Astrocyte (in vitro differentiated cells and primary cell): ENCODE results near the gene TAF11L9. TPM values are rescaled to one million over a fixed set of nuclear protein-coding genes. Genes with fewer than 3 reads are reported as not detected.
"Not testable (repeated sequence)": the region's sequence is repeated elsewhere in the genome, so short reads cannot be mapped to it uniquely, and the experiment has no call there.

Source experiments
- DNase-seq: peaks from one replicate; pipeline ENCODE4 v3.0.0-alpha.2; 2010; ENCODE audit warnings: low read depth
- FAIRE-seq: peaks from 2 replicates; lab custom pipeline; 2011; peaks lifted over from hg19 to GRCh38; lab: Jason Lieb, UNC
- H2AFZ ChIP-seq: 2 replicates; pipeline ENCODE4 v1.6.0; 2012; ENCODE audit warnings: low read depth, low read length, inconsistent platforms
- H3K27ac ChIP-seq: 2 replicates; pipeline ENCODE4 v1.5.1; 2011; ENCODE audit warnings: low read depth, low read length, inconsistent platforms
- H3K27me3 ChIP-seq: 2 replicates; pipeline ENCODE4 v1.6.0; 2011; ENCODE audit warnings: low read length, inconsistent platforms; ENCODE audit not compliant: insufficient read depth
- H3K36me3 ChIP-seq: 2 replicates; pipeline ENCODE4 v1.5.1; 2011; ENCODE audit warnings: low read length, inconsistent platforms; ENCODE audit not compliant: insufficient read depth
- H3K4me1 ChIP-seq: 2 replicates; pipeline ENCODE4 v1.5.1; 2011; ENCODE audit warnings: low read length, inconsistent platforms; ENCODE audit not compliant: insufficient read depth
- H3K4me2 ChIP-seq: 2 replicates; pipeline ENCODE4 v1.6.0; 2012; ENCODE audit warnings: low read length, inconsistent platforms
- H3K4me3 ChIP-seq: 2 replicates; pipeline ENCODE4 v1.5.1; 2011; ENCODE audit warnings: low read depth, mild to moderate bottlenecking, low read length, inconsistent platforms; ENCODE audit not compliant: insufficient read depth
- H3K79me2 ChIP-seq: 2 replicates; pipeline ENCODE4 v1.6.0; 2012; ENCODE audit warnings: mild to moderate bottlenecking, low read length, inconsistent platforms; ENCODE audit not compliant: insufficient read depth
- H3K9ac ChIP-seq: 2 replicates; pipeline ENCODE4 v1.6.0; 2012; ENCODE audit warnings: mild to moderate bottlenecking, low read length, inconsistent platforms
- H3K9me3 ChIP-seq: 2 replicates; pipeline ENCODE4 v1.5.1; 2012; ENCODE audit warnings: low read depth, mild to moderate bottlenecking, low read length, inconsistent platforms; ENCODE audit not compliant: insufficient read depth
- H4K20me1 ChIP-seq: 2 replicates; pipeline ENCODE4 v1.6.0; 2012; ENCODE audit warnings: low read length, inconsistent platforms; ENCODE audit not compliant: insufficient read depth
- H3K27ac Mint-ChIP-seq: one replicate; pipeline ENCODE4 v1.8.0; 2021; ENCODE audit warnings: mild to moderate bottlenecking, mixed read lengths; ENCODE audit not compliant: unreplicated experiment
- H3K27me3 Mint-ChIP-seq: one replicate; pipeline ENCODE4 v1.8.0; 2021; ENCODE audit warnings: low read depth, mixed read lengths; ENCODE audit not compliant: unreplicated experiment
- H3K36me3 Mint-ChIP-seq: one replicate; pipeline ENCODE4 v1.8.0; 2021; ENCODE audit warnings: low read depth, mixed read lengths; ENCODE audit not compliant: unreplicated experiment
- H3K4me1 Mint-ChIP-seq: one replicate; pipeline ENCODE4 v1.8.0; 2021; ENCODE audit warnings: low read depth, mixed read lengths; ENCODE audit not compliant: unreplicated experiment
- H3K4me3 Mint-ChIP-seq: one replicate; pipeline ENCODE4 v1.8.0; 2021; ENCODE audit warnings: mild to moderate bottlenecking, moderate library complexity, mixed read lengths; ENCODE audit not compliant: unreplicated experiment
- H3K9me3 Mint-ChIP-seq: one replicate; pipeline ENCODE4 v1.8.0; 2021; ENCODE audit warnings: mild to moderate bottlenecking, mixed read lengths; ENCODE audit not compliant: unreplicated experiment
- EZH2 ChIP-seq: IDR thresholded peaks from 2 replicates; pipeline ENCODE4 v1.6.1; 2012; ENCODE audit warnings: mild to moderate bottlenecking, low read length, inconsistent platforms; ENCODE audit not compliant: insufficient read depth
- total RNA-seq: library from RNA; stranded (reverse); gene quantifications from 2 replicates; pipeline ENCODE4 v1.2.1, GENCODE V29; 2021
- TF ChIP-seq, protein P1 (sequence below): IDR thresholded peaks from 2 replicates; pipeline ENCODE4 v1.5.1; 2011; ENCODE audit warnings: low read depth, mild to moderate bottlenecking, inconsistent platforms, low read length, moderate library complexity; ENCODE audit not compliant: insufficient read depth

Gene TAF11L9
- total RNA-seq, 1 donor from 2014 or later = not detected

DNA sequence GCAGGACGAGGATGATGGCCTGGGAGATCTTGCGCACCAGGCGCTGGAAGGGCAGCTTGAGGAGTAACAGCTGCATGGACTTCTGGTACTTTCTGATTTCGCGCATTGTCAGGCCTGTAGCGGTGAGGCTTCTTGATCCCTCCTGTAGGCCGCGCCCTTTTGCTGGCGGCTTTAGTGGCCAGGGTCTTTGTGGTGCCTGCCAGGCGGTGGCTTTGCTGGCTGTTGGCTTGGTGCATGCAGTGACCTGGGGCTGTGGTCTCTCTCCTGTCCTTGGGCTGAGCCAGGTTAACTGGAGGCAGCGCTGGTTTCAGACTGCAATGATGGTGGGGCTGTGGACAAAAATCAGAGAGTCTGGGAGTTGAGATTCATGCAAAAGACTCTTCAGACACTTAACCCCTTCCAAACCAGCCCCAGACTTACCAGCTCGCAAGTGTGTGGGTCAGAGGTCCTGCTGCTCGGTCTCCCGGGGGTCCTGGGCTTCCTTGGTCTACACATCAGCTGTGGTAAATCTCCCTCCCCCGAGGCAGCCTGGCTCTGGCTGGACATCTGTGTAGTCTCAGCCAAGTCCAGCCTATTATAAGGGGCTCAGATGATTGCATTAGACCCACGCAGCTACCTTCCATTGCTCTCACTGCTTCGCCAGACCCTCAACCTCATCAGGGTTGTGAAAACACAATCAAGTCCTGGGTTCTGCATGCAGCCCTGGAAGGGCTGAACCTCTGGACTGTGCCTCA is 20.8 kb upstream of the TAF11L9 start:
- Histone ChIP-seq H3K4me2 (no peak overlapping the region), H3K36me3 (no peaks in the 10 kb centered on the region), H3K9ac (no peak overlapping the region), H2AFZ (no peak overlapping the region), H3K4me1 (no peaks in the 10 kb centered on the region), H3K79me2 (no peaks in the 10 kb centered on the region), H3K27ac (no peak overlapping the region), H3K27me3 (no peaks in the 10 kb centered on the region), H3K9me3 (no peaks in the 10 kb centered on the region), H4K20me1 (no peaks in the 10 kb centered on the region), H3K4me3 (no peak overlapping the region)
- H3K36me3 Mint-ChIP-seq = no peaks in the 10 kb centered on the region
- no peaks in the 10 kb centered on the region for H3K4me1 Mint-ChIP-seq
- H3K27ac Mint-ChIP-seq = no peak overlapping the region
- FAIRE-seq (no peak), DNase-seq (no peak)
- H3K9me3 Mint-ChIP-seq = no peaks in the 10 kb centered on the region
- H3K27me3 Mint-ChIP-seq = peaks cover 5% of the 10 kb centered on the region
- TF ChIP-seq, protein P1, sequence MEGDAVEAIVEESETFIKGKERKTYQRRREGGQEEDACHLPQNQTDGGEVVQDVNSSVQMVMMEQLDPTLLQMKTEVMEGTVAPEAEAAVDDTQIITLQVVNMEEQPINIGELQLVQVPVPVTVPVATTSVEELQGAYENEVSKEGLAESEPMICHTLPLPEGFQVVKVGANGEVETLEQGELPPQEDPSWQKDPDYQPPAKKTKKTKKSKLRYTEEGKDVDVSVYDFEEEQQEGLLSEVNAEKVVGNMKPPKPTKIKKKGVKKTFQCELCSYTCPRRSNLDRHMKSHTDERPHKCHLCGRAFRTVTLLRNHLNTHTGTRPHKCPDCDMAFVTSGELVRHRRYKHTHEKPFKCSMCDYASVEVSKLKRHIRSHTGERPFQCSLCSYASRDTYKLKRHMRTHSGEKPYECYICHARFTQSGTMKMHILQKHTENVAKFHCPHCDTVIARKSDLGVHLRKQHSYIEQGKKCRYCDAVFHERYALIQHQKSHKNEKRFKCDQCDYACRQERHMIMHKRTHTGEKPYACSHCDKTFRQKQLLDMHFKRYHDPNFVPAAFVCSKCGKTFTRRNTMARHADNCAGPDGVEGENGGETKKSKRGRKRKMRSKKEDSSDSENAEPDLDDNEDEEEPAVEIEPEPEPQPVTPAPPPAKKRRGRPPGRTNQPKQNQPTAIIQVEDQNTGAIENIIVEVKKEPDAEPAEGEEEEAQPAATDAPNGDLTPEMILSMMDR = no peak
- TF ChIP-seq EZH2 = no peak
- no peak overlapping the region for H3K4me3 Mint-ChIP-seq

DNA sequence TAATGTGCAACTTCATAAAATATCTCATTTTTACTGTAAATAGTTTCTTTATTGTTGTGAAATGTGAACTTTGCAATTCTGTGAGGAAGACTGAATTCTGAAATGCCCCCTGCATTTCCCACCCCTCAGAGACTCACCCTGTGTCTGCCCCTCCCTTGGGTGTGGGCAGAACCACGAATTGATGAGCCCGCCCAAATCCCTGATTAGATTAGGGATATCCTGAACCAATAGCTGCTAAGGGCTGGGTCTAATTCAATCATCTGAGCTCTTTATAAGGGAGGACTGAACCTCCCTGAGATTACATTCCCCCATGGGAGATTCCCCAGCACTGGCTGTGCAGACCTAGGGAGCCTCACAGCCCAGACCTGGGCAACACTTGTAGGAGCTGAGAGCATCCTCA is 15.9 kb upstream of the TAF11L9 start, which contains the start of gene TAF11L12:
Gene TAF11L12 (plus strand): TSS at position 301 of the 400 bp plus-strand sequence.
- H3K4me3 Mint-ChIP-seq, H3K27me3 Mint-ChIP-seq, H3K4me1 Mint-ChIP-seq, H3K9ac ChIP-seq, H3K36me3 Mint-ChIP-seq, H4K20me1 ChIP-seq, FAIRE-seq, H3K27ac ChIP-seq, H3K27ac Mint-ChIP-seq, H3K79me2 ChIP-seq, H3K27me3 ChIP-seq, H3K4me1 ChIP-seq, H3K9me3 Mint-ChIP-seq, DNase-seq, H3K4me2 ChIP-seq, H3K36me3 ChIP-seq, H2AFZ ChIP-seq, H3K4me3 ChIP-seq, H3K9me3 ChIP-seq: not testable (repeated sequence)

DNA sequence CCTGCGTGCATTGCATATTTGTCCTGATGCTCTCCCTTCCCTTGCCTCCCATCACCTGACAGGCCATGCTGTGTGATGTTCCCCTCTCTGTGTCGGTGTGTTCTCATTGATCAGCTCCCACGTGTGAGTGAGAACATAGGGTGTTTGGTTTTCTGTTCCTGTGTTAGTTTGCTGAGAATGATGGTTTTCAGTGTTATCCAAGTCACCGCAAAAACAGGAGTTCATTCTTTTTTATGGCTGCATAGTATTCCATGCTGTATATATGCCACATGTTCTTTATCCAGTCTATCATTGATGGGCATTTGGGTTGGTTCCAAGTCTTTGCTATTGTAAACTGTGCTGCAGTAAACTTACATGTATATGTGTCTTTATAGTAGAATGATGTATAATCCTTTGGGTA is 13.3 kb upstream of the TAF11L9 start:
- DNase-seq, H3K27ac Mint-ChIP-seq, FAIRE-seq, H3K36me3 Mint-ChIP-seq, H3K9me3 ChIP-seq, H3K4me3 Mint-ChIP-seq, H3K79me2 ChIP-seq, H3K4me3 ChIP-seq, H3K4me1 ChIP-seq, H3K9me3 Mint-ChIP-seq, H3K4me1 Mint-ChIP-seq, H4K20me1 ChIP-seq, H3K27me3 Mint-ChIP-seq, H3K9ac ChIP-seq, H3K27ac ChIP-seq, H3K27me3 ChIP-seq, H3K4me2 ChIP-seq, H2AFZ ChIP-seq, H3K36me3 ChIP-seq: not testable (repeated sequence)
